Osteoblast (primary cell): ENCODE measurements around the gene CAPZB. TPM values are rescaled to one million over a fixed set of nuclear protein-coding genes. Genes with fewer than 3 reads are reported as not detected.

Source experiments
- DNase-seq: peaks from one replicate; pipeline ENCODE4 v3.0.0; 2011; ENCODE audit warnings: low spot score, mixed read lengths; ENCODE audit not compliant: insufficient read length; ENCODE audit errors: missing footprints
- H2AFZ ChIP-seq: 2 replicates; pipeline ENCODE4 v1.6.0; 2011; ENCODE audit warnings: mild to moderate bottlenecking, low read length
- H3K27ac ChIP-seq: 2 replicates; pipeline ENCODE4 v1.5.1; 2011; ENCODE audit warnings: mild to moderate bottlenecking, low read depth, low read length, moderate library complexity
- H3K27me3 ChIP-seq: 2 replicates; pipeline ENCODE4 v1.6.0; 2012; ENCODE audit warnings: mild to moderate bottlenecking, control low read depth, inconsistent platforms, low read length, moderate library complexity; ENCODE audit not compliant: insufficient read depth
- H3K36me3 ChIP-seq: 2 replicates; pipeline ENCODE4 v1.5.1; 2011; ENCODE audit warnings: mild to moderate bottlenecking, low read length, control low read depth, moderate library complexity; ENCODE audit not compliant: insufficient read depth
- H3K4me1 ChIP-seq: 2 replicates; pipeline ENCODE4 v1.5.1; 2011; ENCODE audit warnings: mild to moderate bottlenecking, low read length, control low read depth, moderate library complexity; ENCODE audit not compliant: insufficient read depth
- H3K4me2 ChIP-seq: 2 replicates; pipeline ENCODE4 v1.6.0; 2011; ENCODE audit warnings: mild to moderate bottlenecking, low read length; ENCODE audit not compliant: insufficient read depth
- H3K4me3 ChIP-seq: fragments of 200-600 bp; sonication (generic); 3 replicates; pipeline ENCODE4 v1.5.1; 2012; ENCODE audit warnings: mild to moderate bottlenecking, low read length, inconsistent platforms; ENCODE audit not compliant: insufficient read depth
- H3K79me2 ChIP-seq: 2 replicates; pipeline ENCODE4 v1.6.0; 2012; ENCODE audit warnings: mild to moderate bottlenecking, low read length, control low read depth, inconsistent platforms; ENCODE audit not compliant: insufficient read depth
- H3K9me3 ChIP-seq: 2 replicates; pipeline ENCODE4 v1.5.1; 2011; ENCODE audit warnings: low read depth, low read length, control low read depth
- H4K20me1 ChIP-seq: 2 replicates; pipeline ENCODE4 v1.6.0; 2012; ENCODE audit warnings: mild to moderate bottlenecking, low read length, control low read depth; ENCODE audit not compliant: insufficient read depth
- CTCF ChIP-seq: IDR thresholded peaks from 2 replicates; pipeline ENCODE4 v1.5.1; 2011; ENCODE audit warnings: mild to moderate bottlenecking, low read depth, low read length, moderate library complexity; ENCODE audit errors: extremely low read depth
- total RNA-seq: library from RNA; depleted of rRNA; stranded (reverse); fragments of >200 nt; gene quantifications from 2 replicates; pipeline ENCODE4 v1.2.3, GENCODE V29; 2012

CAPZB gene
- total RNA-seq, 1 donor = 217 TPM

- no peaks in the 10 kb centered on the region for H3K4me1 ChIP-seq
- H3K4me3 ChIP-seq = no peak overlapping the region
- no peak for DNase-seq
- H3K79me2 ChIP-seq = no peaks in the 10 kb centered on the region
- no peaks in the 10 kb centered on the region for H4K20me1 ChIP-seq
- no peaks in the 10 kb centered on the region for H3K27me3 ChIP-seq
- H3K36me3 ChIP-seq = no peaks in the 10 kb centered on the region
- H3K27ac ChIP-seq = no peak overlapping the region
- no peak overlapping the region for H2AFZ ChIP-seq
- no peaks in the 10 kb centered on the region for H3K9me3 ChIP-seq
- no peak for TF ChIP-seq CTCF
- no peak overlapping the region for H3K4me2 ChIP-seq
Observed at GRCh38 chr1:19496527-19496874, 11.2 kb upstream of the CAPZB start.

- no peaks in the 10 kb centered on the region for H3K4me1 ChIP-seq
- H3K36me3 ChIP-seq = no peaks in the 10 kb centered on the region
- no peak overlapping the region for H3K4me3 ChIP-seq
- no peak for TF ChIP-seq CTCF
- no peaks in the 10 kb centered on the region for H4K20me1 ChIP-seq
- no peak for DNase-seq
- no peak overlapping the region for H3K27ac ChIP-seq
- no peaks in the 10 kb centered on the region for H3K79me2 ChIP-seq
- no peaks in the 10 kb centered on the region for H3K27me3 ChIP-seq
- H3K9me3 ChIP-seq = no peaks in the 10 kb centered on the region
- H2AFZ ChIP-seq = peak overlapping the region; percentile 35
- H3K4me2 ChIP-seq = no peak overlapping the region
Observed at GRCh38 chr1:19495799-19496526, 10.6 kb upstream of the CAPZB start.

- no peaks in the 10 kb centered on the region for H3K36me3 ChIP-seq
- no peak overlapping the region for H3K4me2 ChIP-seq
- H3K9me3 ChIP-seq = no peaks in the 10 kb centered on the region
- no peak overlapping the region for H3K27ac ChIP-seq
- H4K20me1 ChIP-seq = no peaks in the 10 kb centered on the region
- peak overlapping the region; percentile 35 for H2AFZ ChIP-seq
- H3K27me3 ChIP-seq = no peaks in the 10 kb centered on the region
- H3K4me1 ChIP-seq = no peaks in the 10 kb centered on the region
- no peak for TF ChIP-seq CTCF
- no peak for DNase-seq
- H3K79me2 ChIP-seq = no peaks in the 10 kb centered on the region
- H3K4me3 ChIP-seq = no peak overlapping the region
Observed at GRCh38 chr1:19495000-19495656, 9.8 kb upstream of the CAPZB start.

- H3K79me2 ChIP-seq = no peaks in the 10 kb centered on the region
- no peaks in the 10 kb centered on the region for H4K20me1 ChIP-seq
- no peak overlapping the region for H3K4me3 ChIP-seq
- H3K27ac ChIP-seq = no peak overlapping the region
- H3K36me3 ChIP-seq = no peaks in the 10 kb centered on the region
- no peaks in the 10 kb centered on the region for H3K27me3 ChIP-seq
- H2AFZ ChIP-seq = no peak overlapping the region
- H3K4me2 ChIP-seq = no peak overlapping the region
- H3K4me1 ChIP-seq = no peaks in the 10 kb centered on the region
- no peak for DNase-seq
- TF ChIP-seq CTCF = no peak
- H3K9me3 ChIP-seq = no peaks in the 10 kb centered on the region
Observed at GRCh38 chr1:19493547-19493946, 8.2 kb upstream of the CAPZB start.
